ENCODE measurements around the gene ENAH.

- TF ChIP-seq CTCF (optimal IDR thresholded peaks at IDR 0.05 in 1 of 3, IDR thresholded peaks at IDR 0.05 in 1 of 3, conservative IDR thresholded peaks at IDR 0.05 in 1 of 3; ENCODE audit: extremely low read depth in 1 of 3, insufficient read depth in 2 of 3, low read length in 3 of 3) (no peak), EZH2 (IDR thresholded peaks at IDR 0.05; ENCODE audit: low read length) (no peak)
Measured at GRCh38 chr1:225678545-225678944, 25.6 kb upstream of the ENAH start.
